HG03108 (cell line): Measurements from ENCODE around the gene PTPN14.

Source experiments
- ATAC-seq: cut with Tn5 transposase; IDR thresholded peaks from one replicate; pipeline ENCODE4 v1.9.1; 2021; ENCODE audit warnings: moderate library complexity; ENCODE audit not compliant: unreplicated experiment

PTPN14 gene

GRCh38 chr1:214378492-214378891 is 172.9 kb downstream of the PTPN14 start:
- ATAC-seq = no peak

- ATAC-seq = no peak
Measured at GRCh38 chr1:214377886-214378285, 173.5 kb downstream of the PTPN14 start.

GRCh38 chr1:214377485-214377884 is 173.9 kb downstream of the PTPN14 start:
- no peak for ATAC-seq

- no peak for ATAC-seq
Measured at GRCh38 chr1:214372092-214372491, 179.3 kb downstream of the PTPN14 start.

GRCh38 chr1:214370615-214371014 is 180.8 kb downstream of the PTPN14 start:
- no peak for ATAC-seq

- ATAC-seq = no peak
Measured at GRCh38 chr1:214369364-214369763, 182.0 kb downstream of the PTPN14 start.

GRCh38 chr1:214367841-214368240 is 183.6 kb downstream of the PTPN14 start:
- ATAC-seq = no peak

- no peak for ATAC-seq
Measured at GRCh38 chr1:214364786-214365295, 186.6 kb downstream of the PTPN14 start.

GRCh38 chr1:214364386-214364785 is 187.0 kb downstream of the PTPN14 start:
- no peak for ATAC-seq

- ATAC-seq = no peak
Measured at GRCh38 chr1:214363386-214363785, 188.0 kb downstream of the PTPN14 start.

GRCh38 chr1:214362188-214362882 is 189.1 kb downstream of the PTPN14 start:
- ATAC-seq = no peak

GRCh38 chr1:214361636-214362035 is 189.8 kb downstream of the PTPN14 start:
- no peak for ATAC-seq

GRCh38 chr1:214360525-214361164 is 190.8 kb downstream of the PTPN14 start:
- ATAC-seq = no peak

GRCh38 chr1:214360116-214360515 is 191.3 kb downstream of the PTPN14 start:
- ATAC-seq = no peak

GRCh38 chr1:214354440-214355148 is 196.8 kb downstream of the PTPN14 start:
- ATAC-seq = no peak

GRCh38 chr1:214352838-214353237 is 198.6 kb downstream of the PTPN14 start:
- ATAC-seq = no peak

GRCh38 chr1:214351551-214352277 is 199.7 kb downstream of the PTPN14 start:
- no peak for ATAC-seq

GRCh38 chr1:214349781-214350180 is 201.6 kb downstream of the PTPN14 start:
- no peak for ATAC-seq

- no peak for ATAC-seq
Measured at GRCh38 chr1:214349008-214349407, 202.4 kb downstream of the PTPN14 start.

- no peak for ATAC-seq
Measured at GRCh38 chr1:214344897-214345296, 206.5 kb downstream of the PTPN14 start.

- no peak for ATAC-seq
Measured at GRCh38 chr1:214342525-214342924, 208.9 kb downstream of the PTPN14 start.
